Common myeloid progenitor, CD34-positive (primary cell): ENCODE measurements around the gene ACVR1C.

Source experiments
- CTCF ChIA-PET: fragments of 350-600 bp; sonication (Branson Sonifier 250); formaldehyde crosslinking; loops from one replicate; lab custom pipeline; 2021; ENCODE audit warnings: antibody characterized with exemption; lab: Charles Lee
- POLR2A ChIA-PET: fragments of 350-600 bp; sonication (Branson Sonifier 250); formaldehyde crosslinking; loops from one replicate; lab custom pipeline; 2021; ENCODE audit warnings: antibody characterized with exemption; lab: Charles Lee
- DNase-seq, 3 donors: peaks; one replicate each; pipeline versions ENCODE4 v3.0.0 to v3.0.0-alpha.2; 2013
- H3K27ac ChIP-seq, 2 experiments: 1 replicate in 1 of 2; 2 replicates in 1 of 2; pipeline ENCODE4 v1.7.0; 2013; ENCODE audit warnings: inconsistent platforms in 2 of 2, low read length in 2 of 2, mild to moderate bottlenecking in 2 of 2, low read depth in 1 of 2, moderate library complexity in 1 of 2; ENCODE audit not compliant: severe bottlenecking in 2 of 2, insufficient read depth in 1 of 2, poor library complexity in 1 of 2
- H3K27me3 ChIP-seq, 5 experiments: replicated peaks in 2 of 5; 1 replicate in 3 of 5; 2 replicates in 2 of 5; pipeline versions ENCODE4 v1.6.1 to v1.7.0; 2013; ENCODE audit warnings: low read length in 4 of 5, mild to moderate bottlenecking in 2 of 5, moderate library complexity in 2 of 5, inconsistent platforms in 1 of 5; ENCODE audit not compliant: insufficient read depth in 5 of 5, control insufficient read depth in 4 of 5
- H3K36me3 ChIP-seq, 4 experiments: 1 replicate in 2 of 4; 2 replicates in 2 of 4; pipeline versions ENCODE4 v1.6.1 to v1.7.0; 2013; ENCODE audit warnings: low read length in 3 of 4, control low read depth in 1 of 4, mild to moderate bottlenecking in 1 of 4; ENCODE audit not compliant: control insufficient read depth in 4 of 4, insufficient read depth in 4 of 4
- H3K4me1 ChIP-seq, 4 experiments: 1 replicate in 3 of 4; 2 replicates in 1 of 4; pipeline versions ENCODE4 v1.6.1 to v1.7.1; 2013; ENCODE audit warnings: low read length in 3 of 4, mild to moderate bottlenecking in 3 of 4, control low read depth in 1 of 4, inconsistent platforms in 1 of 4, moderate library complexity in 1 of 4; ENCODE audit not compliant: control insufficient read depth in 4 of 4, insufficient read depth in 4 of 4; ENCODE audit errors: control extremely low read depth in 1 of 4
- H3K4me3 ChIP-seq, 7 experiments: 1 replicate in 4 of 7; 2 replicates in 3 of 7; pipeline versions ENCODE4 v1.5.1 to v1.7.0; 2013; ENCODE audit warnings: mild to moderate bottlenecking in 7 of 7, low read length in 6 of 7, moderate library complexity in 6 of 7, inconsistent platforms in 2 of 7, low read depth in 2 of 7, control low read depth in 1 of 7; ENCODE audit not compliant: insufficient read depth in 4 of 7, control insufficient read depth in 1 of 7; ENCODE audit errors: extremely low read depth in 1 of 7
- H3K9me3 ChIP-seq, 5 experiments: 1 replicate in 4 of 5; 2 replicates in 1 of 5; pipeline versions ENCODE4 v1.6.1 to v1.7.1; 2013; ENCODE audit warnings: low read length in 4 of 5, mild to moderate bottlenecking in 2 of 5, inconsistent platforms in 1 of 5, low read depth in 1 of 5, moderate library complexity in 1 of 5; ENCODE audit not compliant: control insufficient read depth in 4 of 5, insufficient read depth in 2 of 5; ENCODE audit errors: control extremely low read depth in 1 of 5
- WGBS: methylation state at CpG from one replicate; pipeline ENCODE4 v1.1.5; 2013; ENCODE audit not compliant: insufficient coverage; 5-methylcytosine and 5-hydroxymethylcytosine counted together

ACVR1C gene

GRCh38 chr2:157606534-157606933 lies 22.1 kb downstream of the ACVR1C start:
- Histone ChIP-seq H3K27ac (no peak overlapping the region), H3K4me1 (no peaks in the 10 kb centered on the region), H3K27me3 (no peaks in the 10 kb centered on the region), H3K9me3 (peaks cover 0 to 12% (median 0%) of the 10 kb centered on the region in 5 experiments), H3K36me3 (no peaks in the 10 kb centered on the region), H3K4me3 (no peak overlapping the region)
- ChIA-PET CTCF (no interaction called here), POLR2A (no interaction called here)
- DNase-seq = no peak

- ChIA-PET CTCF (interaction anchor here (0.7 to 2.7 kb wide), 3 partner anchors 9 to 301 kb away, joined by 3 to 18 read pairs (median 3); no protein-coding TSS in a partner anchor), POLR2A (no interaction called here)
- DNase-seq = no peak
- no peak overlapping the region for H3K4me3 ChIP-seq
- H3K27ac ChIP-seq = no peak overlapping the region
- H3K4me1 ChIP-seq = no peaks in the 10 kb centered on the region
- H3K9me3 ChIP-seq = no peaks in the 10 kb centered on the region
- H3K27me3 ChIP-seq = no peaks in the 10 kb centered on the region
- 100% methylated on average over 1 of the region's 1 CpG for WGBS
- H3K36me3 ChIP-seq = no peaks in the 10 kb centered on the region
These were observed 25.5 kb downstream of the ACVR1C start for GRCh38 chr2:157603198-157603597.

DNA sequence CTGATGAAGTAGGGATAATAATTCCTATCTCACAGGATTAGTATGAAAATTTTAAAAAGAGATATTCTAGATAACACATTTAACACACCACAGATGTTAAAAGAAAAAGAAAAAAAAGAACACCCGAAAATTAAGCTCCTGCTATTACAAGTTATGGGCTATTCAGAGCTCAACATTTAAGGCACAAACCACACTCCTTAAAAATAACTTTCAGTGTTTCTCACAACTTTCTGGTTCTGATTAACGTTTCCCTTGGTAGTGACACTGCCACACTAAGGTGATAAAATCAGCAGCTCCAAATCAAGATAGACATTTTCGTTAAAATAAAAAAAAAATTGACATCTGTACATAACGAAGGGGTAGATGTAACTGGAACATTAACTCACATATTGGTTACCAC lies 26.9 kb downstream of the ACVR1C start:
- Histone ChIP-seq H3K4me1 (peaks cover 0 to 3% (median 1%) of the 10 kb centered on the region in 4 experiments), H3K4me3 (no peak overlapping the region), H3K27ac (no peak overlapping the region), H3K9me3 (no peaks in the 10 kb centered on the region), H3K36me3 (no peaks in the 10 kb centered on the region), H3K27me3 (peaks cover 0 to 2% (median 0%) of the 10 kb centered on the region in 5 experiments)
- ChIA-PET CTCF (interaction anchor here (1.0 to 2.7 kb wide), 7 partner anchors 10 to 300 kb away, joined by 3 to 18 read pairs (median 3); no protein-coding TSS in a partner anchor), POLR2A (interaction anchor here (0.5 kb wide), 1 partner anchor 110 kb away, joined by 3 read pairs; no protein-coding TSS in a partner anchor)
- no peak for DNase-seq
- no CpG with 5 or more reads among the region's 4 CpGs for WGBS

GRCh38 chr2:157596992-157597681 lies 31.5 kb downstream of the ACVR1C start:
- 23% methylated on average over 34 of the region's 45 CpGs for WGBS
- Histone ChIP-seq H3K36me3 (no peaks in the 10 kb centered on the region), H3K27me3 (peaks cover 0 to 2% (median 0%) of the 10 kb centered on the region in 5 experiments), H3K9me3 (no peaks in the 10 kb centered on the region), H3K4me3 (peak overlapping the region in 5 of 7 experiments; percentile 9 to 58 (median 34)), H3K4me1 (peaks cover 0 to 3% (median 1%) of the 10 kb centered on the region in 4 experiments), H3K27ac (no peak overlapping the region)
- ChIA-PET CTCF (interaction anchor here (0.7 to 3.5 kb wide), 11 partner anchors 15 to 295 kb away, joined by 3 to 21 read pairs (median 5); no protein-coding TSS in a partner anchor), POLR2A (no interaction called here)
- DNase-seq = peak; percentile 46 to 69 (median 65)

DNA sequence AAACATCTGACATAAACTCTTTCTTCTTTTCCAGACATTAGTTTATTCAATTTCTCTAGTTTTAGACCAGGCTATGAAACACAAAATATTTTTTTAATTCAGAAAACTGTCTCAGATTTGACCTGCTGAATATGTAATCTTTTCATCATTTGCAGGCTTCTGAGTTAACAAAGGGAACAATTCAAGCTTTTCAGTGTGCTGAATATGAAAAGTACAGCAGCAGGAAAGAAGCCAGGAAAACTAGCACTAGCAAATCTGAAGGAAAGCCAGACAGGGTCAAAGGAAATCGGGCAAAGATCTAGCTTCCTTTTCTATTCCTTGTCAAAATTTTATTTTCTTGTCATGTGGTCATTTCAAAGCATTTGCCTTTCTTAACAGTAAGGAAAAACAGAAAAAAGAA lies 35.3 kb downstream of the ACVR1C start:
- POLR2A ChIA-PET = no interaction called here
- WGBS = 0% methylated on average over 1 of the region's 1 CpG

DNA sequence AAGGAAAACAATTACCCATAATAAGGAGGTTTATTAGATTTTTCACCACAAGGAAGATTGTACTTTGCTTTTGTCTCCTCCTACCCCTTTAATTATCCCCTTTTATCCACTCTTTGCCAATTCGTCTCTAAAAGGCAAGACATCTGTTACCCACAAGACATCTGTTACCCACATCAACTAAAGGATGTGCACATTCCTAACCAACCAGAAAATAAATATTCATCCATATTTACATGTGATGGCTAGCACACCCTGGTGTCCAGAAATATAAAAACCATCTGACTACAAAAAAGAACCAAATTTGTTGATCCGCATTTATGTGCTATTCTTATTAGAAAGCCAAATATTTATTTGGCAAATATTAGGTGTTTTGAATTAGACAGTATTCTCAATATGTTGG lies 35.7 kb downstream of the ACVR1C start:
- ChIA-PET POLR2A (no interaction called here), CTCF (interaction anchor here (1.1 to 2.2 kb wide), 6 partner anchors 98 to 294 kb away, joined by 3 to 13 read pairs (median 3); no protein-coding TSS in a partner anchor)
- Histone ChIP-seq H3K27ac (no peak overlapping the region), H3K4me1 (peaks cover 0 to 3% (median 1%) of the 10 kb centered on the region in 4 experiments), H3K9me3 (no peaks in the 10 kb centered on the region), H3K4me3 (no peak overlapping the region), H3K27me3 (peaks cover 0 to 2% (median 0%) of the 10 kb centered on the region in 5 experiments), H3K36me3 (no peaks in the 10 kb centered on the region)
- WGBS = 44% methylated on average over 1 of the region's 2 CpGs
- peak; percentile 18 to 42 (median 41) for DNase-seq

More for the DNA sequence above, 35.3 kb downstream of the ACVR1C start:
- Histone ChIP-seq H3K36me3 (no peaks in the 10 kb centered on the region), H3K27ac (no peak overlapping the region), H3K4me3 (no peak overlapping the region), H3K27me3 (peaks cover 0 to 2% (median 0%) of the 10 kb centered on the region in 5 experiments), H3K4me1 (peaks cover 0 to 3% (median 1%) of the 10 kb centered on the region in 4 experiments), H3K9me3 (no peaks in the 10 kb centered on the region)
- DNase-seq = no peak
- CTCF ChIA-PET = interaction anchor here (0.8 to 2.2 kb wide), 12 partner anchors 9 to 294 kb away, joined by 3 to 13 read pairs (median 3); no protein-coding TSS in a partner anchor

- ChIA-PET POLR2A (no interaction called here), CTCF (interaction anchor here (0.8 to 3.5 kb wide), 6 partner anchors 10 to 289 kb away, joined by 3 to 25 read pairs (median 4); no protein-coding TSS in a partner anchor)
These were observed 36.3 kb downstream of the ACVR1C start for GRCh38 chr2:157592374-157592773.

More at GRCh38 chr2:157592374-157592773, 36.3 kb downstream of the ACVR1C start:
- H3K4me3 ChIP-seq = no peak overlapping the region
- peaks cover 0 to 2% (median 0%) of the 10 kb centered on the region in 5 experiments for H3K27me3 ChIP-seq
- no peak overlapping the region for H3K27ac ChIP-seq
- WGBS = 100% methylated on average over 2 of the region's 3 CpGs
- H3K9me3 ChIP-seq = no peaks in the 10 kb centered on the region
- H3K4me1 ChIP-seq = peaks cover 0 to 3% (median 1%) of the 10 kb centered on the region in 4 experiments
- DNase-seq = no peak
- no peaks in the 10 kb centered on the region for H3K36me3 ChIP-seq
